Fibroblast of peridontal ligament (primary cell): ENCODE results near the gene IFI35.
"Not testable (repeated sequence)": the region's sequence is repeated elsewhere in the genome, so short reads cannot be mapped to it uniquely, and the experiment has no call there.

Experiments
- DNase-seq: peaks from one replicate; pipeline ENCODE4 v3.0.0-alpha.2; 2010; ENCODE audit errors: extremely low read depth

IFI35 gene

GRCh38 chr17:43006639-43007551, at the start of gene IFI35:
TSS of gene IFI35 (plus strand) at chr17:43006784. CDS start at chr17:43006948, 164 bp downstream.
- DNase-seq, result peak; percentile 82

- peak; percentile 96 for DNase-seq
Observed at GRCh38 chr17:42964161-42964932, 42.2 kb upstream of the IFI35 start, which contains the start of gene AARSD1. TSS of gene AARSD1 (minus strand) at chr17:42964454. CDS start at chr17:42964440, 14 bp downstream.

- no peak for DNase-seq
Observed at GRCh38 chr17:42967925-42968324, 38.7 kb upstream of the IFI35 start.

GRCh38 chr17:42969001-42969581, 37.5 kb upstream of the IFI35 start:
- DNase-seq, result peak; percentile 20

DNA sequence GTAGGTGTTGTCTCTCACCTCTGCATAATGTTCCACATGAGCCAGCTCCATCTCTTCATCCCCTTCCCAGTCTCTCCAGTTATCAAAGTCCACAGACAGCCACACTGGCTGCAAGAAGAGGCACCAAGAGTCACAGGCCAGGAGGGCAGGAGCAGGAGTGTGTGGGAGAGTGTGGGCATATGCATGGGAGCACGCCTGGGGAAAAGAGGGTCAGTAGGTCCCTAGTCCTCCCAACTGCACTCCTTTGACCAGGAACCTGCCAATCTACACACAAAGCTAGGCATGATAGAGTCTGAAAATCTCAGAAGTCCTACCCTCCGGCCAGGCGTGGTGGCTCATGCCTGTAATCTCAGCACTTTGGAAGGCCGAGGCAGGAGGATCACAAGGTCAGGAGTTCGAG, 35.0 kb upstream of the IFI35 start:
- no peak for DNase-seq

GRCh38 chr17:42973323-42973722, 33.3 kb upstream of the IFI35 start:
- not testable (repeated sequence) for DNase-seq

- DNase-seq, result no peak
Observed at GRCh38 chr17:42975265-42975664, 31.3 kb upstream of the IFI35 start.

DNA sequence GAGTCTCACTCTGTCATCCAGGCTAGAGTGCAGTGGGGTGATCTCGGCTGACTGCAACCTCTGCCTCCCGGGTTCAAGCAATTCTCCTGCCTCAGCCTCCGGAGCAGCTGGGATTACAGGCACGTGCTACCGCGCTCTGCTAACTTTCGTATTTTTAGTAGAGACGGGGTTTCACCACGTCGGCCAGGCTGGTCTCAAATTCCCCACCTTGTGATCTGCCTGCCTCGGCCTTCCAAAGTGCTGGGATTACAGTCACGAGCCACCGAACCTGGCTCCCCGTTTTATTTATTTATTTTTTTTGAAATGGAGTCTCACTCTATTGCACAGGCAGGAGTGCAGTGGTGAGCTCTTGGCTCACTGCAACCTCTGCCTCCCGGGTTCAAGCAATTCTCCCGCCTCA, 30.9 kb upstream of the IFI35 start:
- DNase-seq, result not testable (repeated sequence)

DNA sequence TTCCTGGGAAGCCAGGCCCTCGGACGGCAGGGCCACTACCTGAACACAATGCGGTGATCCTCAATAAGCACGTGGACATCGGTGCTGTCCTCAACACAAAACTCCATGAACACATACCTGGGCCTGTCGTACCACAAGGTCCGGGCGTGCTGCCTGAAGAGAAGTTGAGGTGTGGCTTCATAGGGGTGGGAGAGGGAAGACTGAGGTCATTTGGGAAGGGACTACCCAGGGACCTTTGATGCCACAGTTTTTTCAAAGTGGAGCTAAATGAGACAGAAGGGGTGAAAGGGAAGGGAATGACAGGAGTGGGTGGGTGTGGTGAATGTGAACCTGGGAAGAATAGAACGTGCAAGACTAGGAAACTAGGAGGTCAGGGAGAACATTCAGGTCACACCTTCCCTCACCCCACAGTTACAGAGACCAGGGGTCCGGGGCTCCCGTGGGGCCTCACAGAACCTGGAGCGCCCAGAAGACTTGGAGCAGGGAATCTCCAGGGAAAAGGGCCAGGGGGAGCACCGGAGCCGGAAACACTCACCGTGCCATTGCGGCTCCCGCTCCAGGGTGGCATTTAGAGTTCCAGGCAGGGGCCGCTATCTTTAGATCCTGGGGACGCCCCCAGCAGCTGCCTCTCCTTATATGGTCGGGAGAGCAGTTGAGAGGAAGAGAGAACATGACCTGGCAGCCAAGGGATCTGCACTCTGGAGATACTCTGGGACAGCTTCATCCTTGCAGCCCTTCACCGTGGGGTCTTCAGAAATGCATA, 26.9 kb upstream of the IFI35 start, which contains the start of gene PTGES3L:
PTGES3L (minus strand) TSS at position 570 of the 763 bp plus-strand sequence; CDS start at position 543, 27 bp downstream.
- DNase-seq, result no peak

GRCh38 chr17:42980274-42980765, 26.3 kb upstream of the IFI35 start, which contains the start of gene RUNDC1:
TSS of gene RUNDC1 (plus strand) at chr17:42980565. CDS start at chr17:42980577, 12 bp downstream.
- peak; percentile 67 for DNase-seq

- DNase-seq, result peak; percentile 31
Observed at GRCh38 chr17:42980766-42981397, 25.7 kb upstream of the IFI35 start.

DNA sequence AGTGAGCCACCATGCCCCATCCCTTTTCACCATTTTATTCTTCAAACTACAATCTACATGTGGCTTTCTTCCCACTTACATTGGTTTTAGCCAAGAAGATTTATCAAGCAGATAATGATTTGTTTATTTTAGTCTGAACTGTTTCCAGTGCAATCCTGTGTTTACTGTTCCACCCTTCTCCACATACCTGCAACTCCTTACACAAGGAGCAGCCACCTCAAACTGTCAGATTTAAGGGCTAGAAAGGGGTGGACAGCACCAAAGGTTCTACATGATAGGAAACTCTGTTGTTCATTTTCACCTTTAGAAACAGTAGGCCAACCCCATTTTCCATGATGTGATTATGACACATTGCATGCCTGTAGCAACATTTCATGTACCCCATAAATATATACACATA, 24.3 kb upstream of the IFI35 start:
- DNase-seq, result no peak

DNA sequence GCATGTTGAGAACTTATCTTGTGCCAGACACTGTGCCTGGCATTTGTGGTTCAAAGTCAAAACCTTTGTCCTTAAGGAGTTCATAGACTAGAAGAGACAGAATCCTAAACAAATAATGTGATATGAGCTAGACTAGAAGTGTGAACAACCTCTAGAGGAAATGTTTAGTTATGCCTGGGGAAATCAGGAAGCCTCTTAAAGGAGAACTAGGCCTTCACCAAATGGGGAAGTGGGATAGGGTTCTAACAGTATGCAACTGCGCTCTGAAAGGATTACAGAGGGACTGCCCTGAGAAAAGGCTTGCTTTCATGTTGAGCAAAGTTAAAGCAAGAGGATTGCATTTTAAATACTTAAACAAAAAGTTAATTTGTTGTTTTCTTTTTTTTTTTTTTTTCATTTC, 21.4 kb upstream of the IFI35 start:
- DNase-seq, result no peak

DNA sequence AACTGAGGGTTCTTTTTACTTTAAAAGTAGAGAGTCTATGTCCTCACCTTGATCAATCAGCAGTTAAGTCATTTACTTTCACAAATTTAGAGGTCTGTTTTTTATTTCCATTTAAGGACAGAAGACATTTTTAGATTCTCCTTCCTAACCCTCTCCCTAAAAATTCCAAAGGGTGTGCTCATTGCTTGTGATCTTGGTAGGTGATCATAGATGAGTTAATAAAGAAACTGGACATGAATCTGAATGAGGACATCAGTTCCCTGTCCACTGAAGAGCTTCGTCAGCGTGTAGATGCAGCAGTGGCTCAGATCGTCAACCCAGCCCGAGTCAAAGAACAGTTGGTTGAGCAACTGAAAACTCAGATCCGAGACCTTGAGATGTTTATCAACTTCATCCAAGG, 17.4 kb upstream of the IFI35 start:
- no peak for DNase-seq

DNA sequence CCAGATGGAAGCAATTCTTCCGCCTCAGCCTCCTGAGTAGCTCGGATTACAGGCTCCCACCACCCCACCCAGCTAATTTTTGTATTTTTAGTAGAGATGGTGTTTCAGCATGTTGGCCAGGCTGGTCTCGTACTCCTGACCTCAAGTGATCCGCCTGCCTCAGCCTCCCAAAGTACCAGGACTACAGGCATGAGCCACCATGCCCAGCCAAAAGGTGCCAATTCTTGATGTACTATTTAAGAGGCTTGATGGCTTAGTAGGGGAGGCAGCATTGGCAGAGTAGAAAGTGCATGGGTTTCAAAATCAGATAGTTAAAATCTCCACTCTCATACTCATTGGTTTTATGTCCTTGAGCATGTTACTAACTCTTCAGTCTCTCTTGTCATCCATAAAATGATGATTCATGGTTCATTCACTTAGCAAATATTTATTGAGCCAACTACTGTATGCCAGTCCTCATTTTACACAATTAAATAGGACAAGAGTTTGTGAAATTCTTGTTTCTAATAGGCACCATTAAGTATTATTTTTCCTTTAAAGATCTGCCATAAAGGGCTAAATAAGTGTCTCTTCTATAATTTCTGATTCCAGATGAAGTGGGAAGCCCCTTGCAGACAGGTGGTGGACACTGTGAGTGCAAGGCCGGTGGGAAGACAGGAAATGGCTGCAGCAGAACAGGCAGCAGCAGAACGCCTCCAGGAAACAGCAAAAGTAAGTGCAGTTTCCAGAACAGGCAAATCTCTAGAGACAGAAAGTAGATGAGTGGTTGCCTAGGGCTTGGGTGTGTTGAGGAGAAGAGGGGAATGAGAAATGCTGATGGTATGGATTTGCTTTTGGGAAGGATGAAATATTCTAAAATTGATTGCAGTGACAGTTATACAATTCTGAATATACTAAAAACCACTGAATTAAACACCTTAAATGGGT, 16.6 kb upstream of the IFI35 start:
- peak; percentile 41 for DNase-seq

DNA sequence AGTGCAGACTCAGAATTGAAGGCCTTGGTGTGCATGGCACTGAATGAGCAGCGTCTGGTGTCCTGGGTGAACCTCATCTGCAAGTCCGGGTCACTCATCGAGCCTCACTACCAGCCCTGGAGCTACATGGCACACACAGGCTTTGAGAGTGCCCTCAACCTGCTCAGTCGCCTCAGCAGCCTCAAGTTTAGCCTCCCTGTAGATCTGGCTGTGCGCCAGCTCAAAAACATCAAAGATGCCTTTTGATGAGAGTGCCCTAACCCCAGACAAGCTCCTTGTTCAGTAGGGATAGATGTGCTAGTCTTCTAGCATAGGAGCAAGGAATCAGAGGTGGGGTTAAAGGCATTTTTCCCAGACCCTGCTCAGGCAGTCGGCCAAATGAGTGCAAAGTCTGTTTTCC, 15.1 kb upstream of the IFI35 start:
- no peak for DNase-seq

GRCh38 chr17:42992872-42993271, 13.7 kb upstream of the IFI35 start:
- no peak for DNase-seq

DNA sequence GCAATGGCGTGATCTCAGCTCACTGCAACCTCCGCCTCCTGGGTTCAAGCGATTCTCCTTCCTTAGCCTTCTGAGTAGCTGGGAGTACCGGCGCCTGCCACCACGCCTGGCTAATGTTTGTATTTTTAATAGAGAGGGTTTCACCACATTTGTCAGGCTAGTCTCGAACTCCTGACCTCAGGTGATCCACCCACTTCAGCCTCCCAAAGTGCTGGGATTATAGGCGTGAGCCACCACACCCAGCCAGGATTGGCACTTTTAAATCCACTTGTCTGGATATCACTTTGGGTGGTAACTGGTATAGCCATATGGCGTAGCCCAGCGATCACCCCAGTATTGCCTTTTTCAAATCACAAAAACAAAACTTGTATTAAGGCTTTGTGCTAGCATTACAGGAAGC, 12.7 kb upstream of the IFI35 start:
- not testable (repeated sequence) for DNase-seq

DNA sequence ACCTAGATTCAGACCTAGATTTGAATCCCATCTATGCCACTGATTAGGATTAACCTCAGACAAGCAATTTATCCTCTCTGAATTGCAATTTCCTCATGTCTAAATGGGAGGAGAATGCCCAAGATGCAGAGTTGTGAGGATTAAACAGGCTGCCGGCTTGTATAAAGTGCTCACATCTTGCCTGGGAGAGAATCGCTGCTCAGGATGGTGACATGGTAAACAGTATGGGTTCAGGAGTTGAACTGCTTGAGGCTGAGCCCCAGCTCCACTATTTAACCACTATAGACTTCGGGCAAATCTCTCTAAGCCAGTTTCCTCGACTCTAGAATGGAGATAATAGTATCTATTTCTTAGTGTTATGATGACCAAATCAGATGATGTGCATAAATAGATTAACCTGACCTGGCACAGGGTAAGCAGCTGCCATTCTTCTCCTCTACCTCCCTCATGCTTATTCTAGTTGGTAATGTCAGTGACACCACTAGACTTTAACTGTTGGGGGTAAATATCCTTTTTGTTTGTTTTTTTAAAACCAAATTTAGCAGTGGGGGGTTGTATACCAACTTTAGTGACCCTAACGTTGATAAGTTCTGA, 9.1 kb upstream of the IFI35 start:
- DNase-seq, result peak; percentile 28
